Activated T-helper 2 cell treated with anti-CD3 and anti-CD28 coated beads, Interferon-gamma antibody, Interleukin-2, Interleukin-4, amounts not matched to agents 10 μg/mL and 5 μg/mL and 100 μg/mL, durations not matched to agents 14 hours and 24 hours and 36 hours (primary cell): ENCODE data around the gene C12orf43. TPM values are rescaled to one million over a fixed set of nuclear protein-coding genes. Genes with fewer than 3 reads are reported as not detected.

Source experiments
- DNase-seq: peaks from one replicate; pipeline ENCODE4 v3.0.0; 2021; ENCODE audit warnings: low spot score
- H3K27ac Mint-ChIP-seq: one replicate; pipeline ENCODE4 v1.8.0; 2021; ENCODE audit warnings: mixed read lengths
- H3K27me3 Mint-ChIP-seq: one replicate; pipeline ENCODE4 v1.8.0; 2021; ENCODE audit warnings: low read depth, mixed read lengths
- H3K36me3 Mint-ChIP-seq: one replicate; pipeline ENCODE4 v1.8.0; 2021; ENCODE audit warnings: low read depth, mixed read lengths
- H3K4me1 Mint-ChIP-seq: one replicate; pipeline ENCODE4 v1.8.0; 2021; ENCODE audit warnings: low read depth, mixed read lengths
- H3K4me3 Mint-ChIP-seq: one replicate; pipeline ENCODE4 v1.8.0; 2021; ENCODE audit warnings: low read depth, mild to moderate bottlenecking, moderate library complexity, mixed read lengths
- H3K9me3 Mint-ChIP-seq: one replicate; pipeline ENCODE4 v1.8.0; 2021; ENCODE audit warnings: mixed read lengths
- intact Hi-C: fragments of 100-400 bp; cut with micrococcal nuclease; formaldehyde crosslinking; loops from one replicate; pipeline ENCODE4 v1.15.1; 2023
- total RNA-seq: library from RNA; stranded (reverse); gene quantifications from 2 replicates; pipeline ENCODE4 v1.2.3, GENCODE V29; 2022

The C12orf43 gene
- total RNA-seq, 1 donor from 2014 or later = 30.3 TPM

DNA sequence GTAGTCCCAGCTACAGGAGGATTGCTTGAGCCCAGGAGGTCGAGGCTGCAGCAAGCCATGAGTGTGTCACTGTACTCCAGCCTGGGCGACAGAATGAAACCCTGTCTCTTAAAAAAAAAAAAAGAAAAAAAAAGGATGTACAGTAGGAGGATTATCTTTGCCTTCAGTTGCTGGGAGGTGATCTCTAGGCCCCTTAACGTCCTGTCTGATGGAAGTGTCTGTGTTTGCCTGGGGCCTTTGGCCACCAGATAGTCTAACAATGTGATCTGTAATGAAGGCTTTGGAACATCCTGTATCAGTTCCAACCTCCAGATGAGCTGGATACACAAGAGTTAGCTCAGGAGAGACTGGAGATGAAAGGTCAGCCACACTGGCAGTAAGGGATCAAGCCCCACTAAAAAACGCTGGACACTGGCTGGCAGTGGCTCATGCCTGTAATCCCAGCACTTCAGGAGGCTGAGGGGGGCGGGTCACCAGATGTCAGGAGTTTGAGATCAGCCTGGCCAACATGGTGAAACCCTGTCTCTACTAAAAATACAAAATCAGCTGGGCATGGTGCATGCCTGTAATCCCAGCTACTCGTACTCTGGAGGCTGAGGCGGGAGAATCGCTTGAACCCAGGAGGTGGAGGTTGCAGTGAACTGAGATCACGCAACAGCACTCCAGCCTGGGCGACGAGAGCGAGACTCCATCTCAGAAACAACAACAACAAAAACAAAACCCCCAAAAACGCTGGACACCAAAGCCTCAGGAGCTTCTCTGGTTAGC is 57.0 kb downstream of the C12orf43 start:
- intact Hi-C loops = no loop called here
- Mint-ChIP-seq H3K27ac (peak overlapping the region; percentile 81), H3K4me1 (peaks cover 42% of the 10 kb centered on the region), H3K27me3 (no peaks in the 10 kb centered on the region), H3K9me3 (no peaks in the 10 kb centered on the region), H3K36me3 (no peaks in the 10 kb centered on the region), H3K4me3 (no peak overlapping the region)
- no peak for DNase-seq

DNA sequence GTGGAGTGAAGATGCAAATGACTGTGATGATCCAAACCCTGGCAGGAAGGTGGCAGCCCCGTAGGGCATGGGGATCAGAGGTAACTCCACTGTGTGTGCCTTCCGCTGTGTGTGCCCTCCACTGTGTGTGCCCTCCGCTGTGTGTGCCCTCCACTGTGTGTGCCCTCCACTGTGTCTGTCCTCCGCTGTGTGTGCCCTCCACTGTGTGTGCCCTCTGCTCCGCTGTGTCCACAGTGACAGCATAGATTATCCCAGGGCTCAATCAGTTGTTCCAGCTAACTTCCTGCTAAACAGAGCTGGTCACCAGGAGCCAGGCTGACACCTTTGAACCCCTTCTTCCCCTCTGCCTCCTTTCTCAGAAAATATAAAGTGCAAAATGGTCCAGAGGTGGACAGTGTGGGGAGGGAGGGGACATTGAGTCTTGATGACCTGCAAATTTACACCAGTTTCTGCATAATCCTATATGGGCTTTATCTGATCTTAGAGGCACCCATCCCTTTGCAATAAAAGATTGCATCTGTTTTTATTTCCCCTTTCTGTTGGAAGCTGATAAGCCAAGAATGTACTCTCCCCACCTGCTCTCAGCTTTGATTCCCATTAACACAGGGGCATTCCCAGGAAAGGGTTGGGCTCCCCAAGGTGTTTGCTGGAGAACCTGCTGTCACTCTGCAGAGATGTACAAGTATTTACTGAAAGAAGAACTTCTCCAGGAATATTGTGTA is 59.5 kb downstream of the C12orf43 start:
- H3K9me3 Mint-ChIP-seq = no peaks in the 10 kb centered on the region
- H3K27ac Mint-ChIP-seq = no peak overlapping the region
- intact Hi-C loops = no loop called here
- H3K36me3 Mint-ChIP-seq = no peaks in the 10 kb centered on the region
- no peak overlapping the region for H3K4me3 Mint-ChIP-seq
- no peak for DNase-seq
- H3K4me1 Mint-ChIP-seq = peaks cover 29% of the 10 kb centered on the region
- H3K27me3 Mint-ChIP-seq = no peaks in the 10 kb centered on the region

DNA sequence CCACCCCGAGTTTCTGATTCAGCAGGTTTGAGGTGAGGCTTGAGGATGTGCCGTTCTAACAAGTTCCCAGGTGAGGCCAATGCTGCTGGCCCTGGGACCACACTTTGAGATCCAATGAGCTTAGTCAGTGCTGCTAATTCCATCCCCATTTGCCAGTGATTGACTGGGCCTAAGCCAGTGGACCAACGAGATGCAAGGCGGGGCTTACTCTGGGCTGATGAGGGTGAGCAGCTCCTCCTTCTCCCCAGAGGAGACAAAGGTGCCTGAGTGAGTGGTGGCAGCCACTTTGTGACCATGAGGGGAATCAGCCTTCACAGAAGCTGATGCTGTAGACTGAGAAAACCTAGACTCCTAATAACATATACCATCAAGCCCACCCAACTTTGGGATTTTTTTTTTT is 61.1 kb downstream of the C12orf43 start:
- Mint-ChIP-seq H3K27me3 (no peaks in the 10 kb centered on the region), H3K27ac (no peak overlapping the region), H3K4me1 (peaks cover 17% of the 10 kb centered on the region), H3K9me3 (no peaks in the 10 kb centered on the region), H3K4me3 (no peak overlapping the region), H3K36me3 (no peaks in the 10 kb centered on the region)
- DNase-seq = no peak
- intact Hi-C loops = no loop called here

DNA sequence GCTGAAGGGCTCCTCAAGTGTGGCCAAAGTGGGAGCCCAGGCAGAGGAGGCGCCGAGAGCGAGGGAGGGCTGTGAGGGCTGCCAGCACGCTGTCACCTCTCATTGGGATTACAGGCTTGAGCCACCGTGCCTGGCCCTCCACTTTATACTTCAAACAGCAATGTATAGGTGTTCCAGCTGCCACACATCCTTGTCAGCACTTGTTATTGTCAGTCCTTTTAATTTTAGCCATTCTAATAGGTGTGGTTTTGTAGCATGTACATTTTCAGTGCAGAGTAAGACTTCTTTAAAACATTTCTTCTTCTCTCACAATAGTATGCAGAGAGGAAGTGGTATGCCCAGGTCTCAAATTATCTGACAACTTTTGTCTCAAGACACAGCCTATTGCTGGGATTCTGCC is 65.5 kb downstream of the C12orf43 start:
- Mint-ChIP-seq H3K27me3 (no peaks in the 10 kb centered on the region), H3K4me3 (no peak overlapping the region), H3K27ac (no peak overlapping the region), H3K4me1 (peaks cover 1% of the 10 kb centered on the region), H3K9me3 (no peaks in the 10 kb centered on the region), H3K36me3 (no peaks in the 10 kb centered on the region)
- intact Hi-C loops = no loop called here
- DNase-seq = no peak

Other genes with a start within 250 kb of the C12orf43 start
- 33.4 and 38.2 TPM in 2 replicates for gene SPPL3, start 112.1 kb downstream of the C12orf43 start, total RNA-seq
- gene HNF1A, start 37.9 kb downstream of the C12orf43 start, total RNA-seq = not detected in 2 replicates
- 1.9 and 2.3 TPM in 2 replicates for gene OASL, start 22.8 kb upstream of the C12orf43 start, total RNA-seq
- gene P2RX7, start 116.4 kb upstream of the C12orf43 start, total RNA-seq = 6.5 and 6.6 TPM in 2 replicates
- gene P2RX4, start 193.6 kb upstream of the C12orf43 start, total RNA-seq = 25.1 and 25.2 TPM in 2 replicates